WTC11 (cell line): Measurements from ENCODE around the gene PRX. TPM values are rescaled to one million over a fixed set of nuclear protein-coding genes. Genes with fewer than 3 reads are reported as not detected.

Experiments used
- ATAC-seq: fragments of 200-7000 bp; cut with Tn5 transposase; 2 replicates; pipeline ENCODE4 v1.10.0; 2021; ENCODE audit warnings: mild to moderate bottlenecking, moderate library complexity
- CTCF ChIA-PET: fragments of 300-600 bp; sonication (Branson Sonifier 250); formaldehyde crosslinking; loops from one replicate; lab custom pipeline; 2021; ENCODE audit warnings: antibody characterized with exemption; lab: Charles Lee
- POLR2A ChIA-PET: fragments of 350-600 bp; sonication (Branson Sonifier 250); formaldehyde crosslinking; loops from one replicate; lab custom pipeline; 2021; ENCODE audit warnings: antibody characterized with exemption; lab: Charles Lee
- DNase-seq: peaks from one replicate; pipeline ENCODE4 v3.0.0; 2021; ENCODE audit warnings: low spot score
- H3K27ac Mint-ChIP-seq: 2 replicates; pipeline ENCODE4 v1.8.0; 2021; ENCODE audit warnings: mixed read lengths
- H3K27me3 Mint-ChIP-seq: 2 replicates; pipeline ENCODE4 v1.8.0; 2021; ENCODE audit warnings: low read depth, mild to moderate bottlenecking, moderate library complexity, mixed read lengths
- H3K36me3 Mint-ChIP-seq: 2 replicates; pipeline ENCODE4 v1.8.0; 2021; ENCODE audit warnings: mixed read lengths
- H3K4me1 Mint-ChIP-seq: 2 replicates; pipeline ENCODE4 v1.8.0; 2022; ENCODE audit warnings: mixed read lengths
- H3K4me3 Mint-ChIP-seq: 2 replicates; pipeline ENCODE4 v1.8.0; 2021; ENCODE audit warnings: mild to moderate bottlenecking, moderate library complexity, mixed read lengths
- H3K9me3 Mint-ChIP-seq: 2 replicates; pipeline ENCODE4 v1.8.0; 2021; ENCODE audit warnings: mixed read lengths
- ATF1 ChIP-seq: sonication (generic); formaldehyde crosslinking; IDR thresholded peaks from 2 replicates; pipeline ENCODE4 v1.8.1; 2023; ENCODE audit warnings: mild to moderate bottlenecking, moderate library complexity, missing genetic modification reagents
- E2F5 ChIP-seq: sonication (generic); formaldehyde crosslinking; IDR thresholded peaks from 2 replicates; pipeline ENCODE4 v1.8.1; 2022; ENCODE audit warnings: mild to moderate bottlenecking, moderate library complexity, missing genetic modification reagents
- EMX1 ChIP-seq: fragments of 250-450 bp; sonication (Bioruptor Pico); IDR thresholded peaks from 2 replicates; pipeline ENCODE4 v1.8.0; 2021; ENCODE audit warnings: mild to moderate bottlenecking
- ETV6 ChIP-seq: sonication (generic); formaldehyde crosslinking; IDR thresholded peaks from 2 replicates; pipeline ENCODE4 v1.8.1; 2022; ENCODE audit warnings: mild to moderate bottlenecking, missing genetic modification reagents
- FOXP4 ChIP-seq: sonication (generic); formaldehyde crosslinking; IDR thresholded peaks from 2 replicates; pipeline ENCODE4 v1.8.0; 2022; ENCODE audit warnings: mild to moderate bottlenecking, missing genetic modification reagents
- GTF2I ChIP-seq: fragments of 250-450 bp; sonication (Bioruptor Pico); conservative IDR thresholded peaks from 2 replicates; pipeline ENCODE4 v1.4.0; 2021; ENCODE audit warnings: mild to moderate bottlenecking
- MLX ChIP-seq: sonication (generic); formaldehyde crosslinking; IDR thresholded peaks from 2 replicates; pipeline ENCODE4 v1.8.1; 2023; ENCODE audit warnings: mild to moderate bottlenecking, missing genetic modification reagents, moderate library complexity
- NFATC4 ChIP-seq: fragments of 250-450 bp; sonication (Bioruptor Pico); IDR thresholded peaks from 2 replicates; pipeline ENCODE4 v1.9.0; 2021; ENCODE audit warnings: mild to moderate bottlenecking
- NR1H2 ChIP-seq: sonication (generic); formaldehyde crosslinking; IDR thresholded peaks from 2 replicates; pipeline ENCODE4 v1.9.0; 2021; ENCODE audit warnings: mild to moderate bottlenecking, moderate library complexity, missing genetic modification reagents
- RELA ChIP-seq: sonication (generic); formaldehyde crosslinking; IDR thresholded peaks from 2 replicates; pipeline ENCODE4 v1.8.1; 2022; ENCODE audit warnings: missing genetic modification reagents, mild to moderate bottlenecking, borderline replicate concordance
- TCF7 ChIP-seq: sonication (generic); formaldehyde crosslinking; IDR thresholded peaks from 2 replicates; pipeline ENCODE4 v1.8.0; 2022; ENCODE audit warnings: mild to moderate bottlenecking, low read depth, missing genetic modification reagents, moderate library complexity
- ZBTB43 ChIP-seq: sonication (generic); formaldehyde crosslinking; IDR thresholded peaks from 2 replicates; pipeline ENCODE4 v1.8.1; 2023; ENCODE audit warnings: mild to moderate bottlenecking, missing genetic modification reagents
- ZNF121 ChIP-seq: sonication (generic); formaldehyde crosslinking; IDR thresholded peaks from 2 replicates; pipeline ENCODE4 v1.8.0; 2023; ENCODE audit warnings: missing genetic modification reagents
- ZNF232 ChIP-seq: sonication (generic); formaldehyde crosslinking; IDR thresholded peaks from 2 replicates; pipeline ENCODE4 v1.8.0; 2022; ENCODE audit warnings: mild to moderate bottlenecking, missing genetic modification reagents
- ZNF423 ChIP-seq: fragments of 250-450 bp; sonication (Bioruptor Pico); IDR thresholded peaks from 2 replicates; pipeline ENCODE4 v2.1.2; 2022; ENCODE audit warnings: mild to moderate bottlenecking, moderate library complexity
- ZNF512 ChIP-seq: sonication (generic); formaldehyde crosslinking; IDR thresholded peaks from 2 replicates; pipeline ENCODE4 v1.8.1; 2022; ENCODE audit warnings: missing genetic modification reagents, borderline replicate concordance
- ZNF671 ChIP-seq: fragments of 250-450 bp; sonication (Bioruptor Pico); IDR thresholded peaks from 2 replicates; pipeline ENCODE4 v1.8.0; 2021; ENCODE audit warnings: mild to moderate bottlenecking
- ZSCAN18 ChIP-seq: fragments of 250-450 bp; sonication (Bioruptor Pico); IDR thresholded peaks from 2 replicates; pipeline ENCODE4 v2.1.2; 2022; ENCODE audit warnings: mild to moderate bottlenecking, moderate library complexity
- total RNA-seq: library from RNA; stranded (reverse); gene quantifications from 3 replicates; pipeline ENCODE4 v1.2.3, GENCODE V29; 2021

The PRX gene
- total RNA-seq, 1 experiment from 2014 or later, result 8.4 TPM

- TF ChIP-seq ZNF423 (CRISPR knock-in tag), result no peak
- no peak for TF ChIP-seq EMX1 (CRISPR knock-in tag)
- no peak for TF ChIP-seq MLX (CRISPR knock-in tag)
- TF ChIP-seq E2F5 (CRISPR knock-in tag), result no peak
- TF ChIP-seq NFATC4 (CRISPR knock-in tag), result no peak
- TF ChIP-seq ZNF121 (CRISPR knock-in tag), result no peak
- TF ChIP-seq TCF7 (CRISPR knock-in tag), result no peak
- TF ChIP-seq RELA (CRISPR knock-in tag), result no peak
- TF ChIP-seq, all 79 proteins: peak for 0
These were observed 1.7 kb upstream of the PRX start (continued) for GRCh38 chr19:40414542-40415535.

- DNase-seq, result no peak
- ChIA-PET POLR2A (interaction anchor here (0.6 to 2.2 kb wide), 6 partner anchors 9 to 146 kb away, joined by 3 to 11 read pairs (median 7); partner anchors contain the start of gene SERTAD1), CTCF (interaction anchor here (0.5 to 2.2 kb wide), 11 partner anchors 8 to 222 kb away, joined by 3 to 9 read pairs (median 4); partner anchors contain the start of gene SERTAD3)
- no peaks in the 10 kb centered on the region for H3K9me3 Mint-ChIP-seq
- H3K4me1 Mint-ChIP-seq, result peaks cover 43% of the 10 kb centered on the region
- H3K4me3 Mint-ChIP-seq, result peak overlapping the region; percentile 62
- peak overlapping the region; percentile 49; the same call in 1 of the 2 replicates for H3K27ac Mint-ChIP-seq
- no peak for ATAC-seq
- no peaks in the 10 kb centered on the region for H3K36me3 Mint-ChIP-seq
- TF ChIP-seq GTF2I (CRISPR knock-in tag) (peak; percentile 83), ATF1 (CRISPR knock-in tag) (no peak), FOXP4 (CRISPR knock-in tag) (no peak)
- no peaks in the 10 kb centered on the region for H3K27me3 Mint-ChIP-seq
These were observed 312 bp downstream of the PRX start for GRCh38 chr19:40412866-40413265.

- ChIA-PET CTCF (interaction anchor here (1.1 to 2.2 kb wide), 3 partner anchors 9 to 223 kb away, joined by 4 to 9 read pairs (median 8); no protein-coding TSS in a partner anchor), POLR2A (interaction anchor here (1.5 kb wide), 1 partner anchor 31 kb away, joined by 4 read pairs; no protein-coding TSS in a partner anchor)
- TF ChIP-seq NR1H2 (CRISPR knock-in tag) (no peak), RELA (CRISPR knock-in tag) (no peak)
- Mint-ChIP-seq H3K4me1 (peaks cover 39% of the 10 kb centered on the region), H3K27ac (peak overlapping the region; percentile 85), H3K4me3 (no peak overlapping the region), H3K9me3 (no peaks in the 10 kb centered on the region), H3K27me3 (no peaks in the 10 kb centered on the region), H3K36me3 (no peaks in the 10 kb centered on the region)
- no peak for ATAC-seq
- DNase-seq, result no peak
These were observed 1.1 kb downstream of the PRX start for GRCh38 chr19:40411958-40412499.

GRCh38 chr19:40411125-40411842 lies 1.9 kb downstream of the PRX start:
- peak overlapping the region; percentile 90; the same call in 1 of the 2 replicates for H3K27ac Mint-ChIP-seq
- POLR2A ChIA-PET, result interaction anchor here (1.5 kb wide), 1 partner anchor 32 kb away, joined by 4 read pairs; no protein-coding TSS in a partner anchor
- TF ChIP-seq ZNF121 (CRISPR knock-in tag), result no peak
- no peak for TF ChIP-seq ZSCAN18
- TF ChIP-seq ZNF512, result no peak
- TF ChIP-seq ZNF232, result no peak
- TF ChIP-seq ETV6, result no peak
- TF ChIP-seq ZNF671, result no peak
- TF ChIP-seq ZBTB43 (CRISPR knock-in tag), result no peak

More at GRCh38 chr19:40411125-40411842, 1.9 kb downstream of the PRX start:
- H3K27me3 Mint-ChIP-seq, result no peaks in the 10 kb centered on the region
- no peaks in the 10 kb centered on the region for H3K9me3 Mint-ChIP-seq
- ATAC-seq (no peak), DNase-seq (no peak)
- no peak overlapping the region for H3K4me3 Mint-ChIP-seq
- no peaks in the 10 kb centered on the region for H3K36me3 Mint-ChIP-seq
- peaks cover 36% of the 10 kb centered on the region for H3K4me1 Mint-ChIP-seq
- CTCF ChIA-PET, result interaction anchor here (0.6 to 4.0 kb wide), 4 partner anchors 8 to 106 kb away, joined by 3 to 33 read pairs (median 3); no protein-coding TSS in a partner anchor
